Endothelial cell of umbilical vein (primary cell): ENCODE results near the gene C10orf71. TPM values are rescaled to one million over a fixed set of nuclear protein-coding genes. Genes with fewer than 3 reads are reported as not detected.

Source experiments
- BruUV-seq: library from RNA; stranded (reverse); fragments of 400-500 nt; replicated peaks from 2 replicates; lab custom pipeline; 2021; lab: Mats Ljungman, UMichigan
- CTCF ChIA-PET: fragments of 300-600, 350-600 bp; sonication (Branson Sonifier 250); formaldehyde crosslinking; loops from one replicate; lab custom pipeline; 2021; ENCODE audit warnings: antibody characterized with exemption, inconsistent platforms; lab: Charles Lee
- POLR2A ChIA-PET: fragments of 300-600, 350-600 bp; sonication (Branson Sonifier 250); formaldehyde crosslinking; loops from one replicate; lab custom pipeline; 2021; ENCODE audit warnings: antibody characterized with exemption, inconsistent platforms; lab: Charles Lee
- DNase-seq: peaks from one replicate; pipeline ENCODE4 v3.0.0-alpha.2; 2011; ENCODE audit warnings: low read depth, low spot score
- FAIRE-seq: peaks from 2 replicates; lab custom pipeline; 2011; peaks lifted over from hg19 to GRCh38; lab: Jason Lieb, UNC
- H2AFZ ChIP-seq: 2 replicates; pipeline ENCODE4 v1.6.0; 2012; ENCODE audit warnings: low read depth, low read length, control low read depth, inconsistent platforms
- H3K27ac ChIP-seq: 2 replicates; pipeline ENCODE4 v1.5.1; 2011; ENCODE audit warnings: low read depth, mild to moderate bottlenecking, control low read depth, low read length, moderate library complexity; ENCODE audit not compliant: insufficient read depth
- H3K27me3 ChIP-seq, 2 experiments: 2 replicates each; pipeline versions ENCODE4 v1.6.0 to v1.6.1; 2011; ENCODE audit warnings: low read length in 2 of 2, mixed read lengths in 1 of 2; ENCODE audit not compliant: control insufficient read depth in 2 of 2, insufficient read depth in 2 of 2
- H3K36me3 ChIP-seq, 2 experiments: 2 replicates in 1 of 2; 3 replicates in 1 of 2; pipeline ENCODE4 v1.5.1; 2011; ENCODE audit warnings: low read length in 2 of 2, mild to moderate bottlenecking in 1 of 2, moderate library complexity in 1 of 2; ENCODE audit not compliant: control insufficient read depth in 2 of 2, insufficient read depth in 2 of 2; ENCODE audit errors: extremely low read depth in 1 of 2
- H3K4me1 ChIP-seq: 3 replicates; pipeline ENCODE4 v1.5.1; 2011; ENCODE audit warnings: mild to moderate bottlenecking, low read length; ENCODE audit not compliant: control insufficient read depth, insufficient read depth; ENCODE audit errors: extremely low read depth
- H3K4me2 ChIP-seq: 2 replicates; pipeline ENCODE4 v1.6.1; 2011; ENCODE audit warnings: low read length, control low read depth, mixed read lengths; ENCODE audit not compliant: insufficient read depth
- H3K4me3 ChIP-seq, 3 experiments: fragments of 200-600 bp in 1 of 3; sonication (generic), shearing (Covaris generic) in 1 of 3; replicated peaks in 1 of 3; 2 replicates each; pipeline ENCODE4 v1.5.1; 2011 to 2016; ENCODE audit warnings: control low read depth in 3 of 3, low read length in 3 of 3, mild to moderate bottlenecking in 2 of 3, inconsistent platforms in 1 of 3, low read depth in 1 of 3, moderate library complexity in 1 of 3; ENCODE audit not compliant: insufficient read depth in 1 of 3
- H3K79me2 ChIP-seq: 2 replicates; pipeline ENCODE4 v1.6.0; 2012; ENCODE audit warnings: low read length, inconsistent platforms; ENCODE audit not compliant: control insufficient read depth, insufficient read depth
- H3K9ac ChIP-seq: replicated peaks from 2 replicates; pipeline ENCODE3; 2011; ENCODE audit warnings: low read length, control low read depth; ENCODE audit not compliant: insufficient read depth; ENCODE audit errors: extremely low read depth
- H3K9me1 ChIP-seq: replicated peaks from 3 replicates; pipeline ENCODE4 v1.6.0; 2011; ENCODE audit warnings: mild to moderate bottlenecking, low read length; ENCODE audit not compliant: control insufficient read depth, insufficient read depth; ENCODE audit errors: extremely low read depth
- H3K9me3 ChIP-seq: replicated peaks from 2 replicates; pipeline ENCODE4 v1.5.1; 2012; ENCODE audit warnings: low read length, inconsistent platforms; ENCODE audit not compliant: control insufficient read depth, insufficient read depth
- H4K20me1 ChIP-seq: replicated peaks from 2 replicates; pipeline ENCODE3; 2011; ENCODE audit warnings: mild to moderate bottlenecking, low read length; ENCODE audit not compliant: control insufficient read depth, insufficient read depth; ENCODE audit errors: extremely low read depth
- EZH2 ChIP-seq: IDR thresholded peaks from 2 replicates; pipeline ENCODE4 v1.6.1; 2012; ENCODE audit warnings: borderline replicate concordance, low read depth, mild to moderate bottlenecking, moderate library complexity, low read length, inconsistent platforms; ENCODE audit not compliant: severe bottlenecking
- FOS ChIP-seq: IDR thresholded peaks from 2 replicates; pipeline ENCODE4 v1.6.1; 2011; ENCODE audit warnings: mild to moderate bottlenecking, low read length, moderate library complexity, borderline replicate concordance; ENCODE audit not compliant: insufficient read depth
- GATA2 ChIP-seq: IDR thresholded peaks from 2 replicates; pipeline ENCODE4 v1.7.0; 2011; ENCODE audit warnings: low read depth, mild to moderate bottlenecking, moderate library complexity, mixed read lengths, low read length; ENCODE audit not compliant: insufficient read length, insufficient read depth
- JUN ChIP-seq: IDR thresholded peaks from 2 replicates; pipeline ENCODE4 v1.6.1; 2011; ENCODE audit warnings: borderline replicate concordance, low read depth; ENCODE audit not compliant: insufficient read length, insufficient read depth
- MYC ChIP-seq: IDR thresholded peaks from one replicate; pipeline ENCODE4 v1.6.1; 2011; ENCODE audit warnings: mild to moderate bottlenecking, low read depth, low read length
- POLR2A ChIP-seq: IDR thresholded peaks from 2 replicates; pipeline ENCODE4 v1.6.1; 2012; ENCODE audit warnings: low read depth, mild to moderate bottlenecking, control low read depth, low read length
- POLR2AphosphoS5 ChIP-seq: IDR thresholded peaks from 2 replicates; pipeline ENCODE4 v1.6.1; 2012; ENCODE audit warnings: low read depth, mild to moderate bottlenecking, control low read depth, low read length, moderate library complexity; ENCODE audit not compliant: insufficient read depth
- dilution Hi-C: fragments of 300-500 bp; cut with MboI; formaldehyde crosslinking; loops from one replicate; pipeline ENCODE4 v1.15.0; 2019; ENCODE audit warnings: low sequenced_read_pairs; ENCODE audit not compliant: extremely low pct_ligation_motif_present
- intact Hi-C: fragments of 100-400 bp; cut with micrococcal nuclease; formaldehyde crosslinking; loops from one replicate; pipeline ENCODE4 v1.10.0; 2022
- polyA plus RNA-seq, 4 experiments: library from polyadenylated mRNA; depleted of rRNA in 3 of 4; stranded (reverse) in 3 of 4; unstranded in 1 of 4; fragments of >200 nt; gene quantifications; 2 replicates each; pipeline versions ENCODE4 v1.2.1 to v1.2.3, GENCODE V29; 2011 to 2012; ENCODE audit warnings: missing spikeins in 1 of 4
- total RNA-seq: library from RNA; stranded (reverse); gene quantifications from 2 replicates; pipeline ENCODE4 v1.2.3, GENCODE V29; 2021
- TF ChIP-seq, protein P1 (sequence below): IDR thresholded peaks from 2 replicates; pipeline ENCODE4 v1.6.1; 2011; ENCODE audit not compliant: insufficient read depth, insufficient read length
- TF ChIP-seq, protein P2 (sequence below), 2 donors: IDR thresholded peaks; 1 replicate in 1 of 2; 2 replicates in 1 of 2; pipeline ENCODE4 v1.5.1; 2011; ENCODE audit warnings: low read length in 2 of 2, mild to moderate bottlenecking in 2 of 2, moderate library complexity in 2 of 2, control low read depth in 1 of 2, inconsistent platforms in 1 of 2, low read depth in 1 of 2; ENCODE audit not compliant: insufficient read depth in 1 of 2; ENCODE audit errors: extremely low read depth in 1 of 2

The C10orf71 gene
- total and polyA plus RNA-seq, 2 donors (not counting 3 experiments of a cell fraction or from before 2014, with no cell fraction given): not detected

DNA sequence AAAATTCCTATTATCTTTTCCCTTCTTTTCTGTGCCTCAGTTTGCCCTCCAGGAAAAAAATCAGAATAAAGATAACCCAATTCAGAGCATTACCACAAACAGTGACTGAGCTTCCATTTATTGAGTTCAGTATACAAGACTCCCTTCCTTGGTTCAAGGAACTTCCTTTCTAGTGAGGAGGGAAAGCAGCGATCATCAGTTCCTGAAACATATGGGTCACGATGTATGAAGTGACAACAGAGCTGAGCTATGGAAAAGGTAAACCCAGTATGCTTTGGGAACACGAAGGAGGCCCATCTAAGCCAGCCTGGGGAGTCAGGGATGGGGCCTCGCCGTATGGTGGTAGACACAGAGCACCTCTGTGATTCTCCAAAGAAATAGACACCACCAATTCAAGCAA is 15.8 kb downstream of the C10orf71 start:
- Histone ChIP-seq H4K20me1 (no peaks in the 10 kb centered on the region), H3K9me1 (no peaks in the 10 kb centered on the region), H3K4me3 (no peak overlapping the region), H2AFZ (no peak overlapping the region), H3K4me2 (no peak overlapping the region), H3K27ac (no peak overlapping the region), H3K79me2 (no peaks in the 10 kb centered on the region), H3K9me3 (no peaks in the 10 kb centered on the region), H3K9ac (no peak overlapping the region), H3K4me1 (no peaks in the 10 kb centered on the region), H3K27me3 (no peaks in the 10 kb centered on the region), H3K36me3 (no peaks in the 10 kb centered on the region)
- ChIA-PET CTCF (interaction anchor here (0.9 kb wide), 1 partner anchor 9 kb away, joined by 5 read pairs; no protein-coding TSS in a partner anchor), POLR2A (no interaction called here)
- TF ChIP-seq POLR2A: no peak
- no peak for TF ChIP-seq POLR2AphosphoS5
- TF ChIP-seq, protein P1, sequence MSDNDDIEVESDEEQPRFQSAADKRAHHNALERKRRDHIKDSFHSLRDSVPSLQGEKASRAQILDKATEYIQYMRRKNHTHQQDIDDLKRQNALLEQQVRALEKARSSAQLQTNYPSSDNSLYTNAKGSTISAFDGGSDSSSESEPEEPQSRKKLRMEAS: no peak
- TF ChIP-seq GATA2: no peak
- no peak for TF ChIP-seq JUN
- TF ChIP-seq MYC: no peak
- TF ChIP-seq, protein P2, sequence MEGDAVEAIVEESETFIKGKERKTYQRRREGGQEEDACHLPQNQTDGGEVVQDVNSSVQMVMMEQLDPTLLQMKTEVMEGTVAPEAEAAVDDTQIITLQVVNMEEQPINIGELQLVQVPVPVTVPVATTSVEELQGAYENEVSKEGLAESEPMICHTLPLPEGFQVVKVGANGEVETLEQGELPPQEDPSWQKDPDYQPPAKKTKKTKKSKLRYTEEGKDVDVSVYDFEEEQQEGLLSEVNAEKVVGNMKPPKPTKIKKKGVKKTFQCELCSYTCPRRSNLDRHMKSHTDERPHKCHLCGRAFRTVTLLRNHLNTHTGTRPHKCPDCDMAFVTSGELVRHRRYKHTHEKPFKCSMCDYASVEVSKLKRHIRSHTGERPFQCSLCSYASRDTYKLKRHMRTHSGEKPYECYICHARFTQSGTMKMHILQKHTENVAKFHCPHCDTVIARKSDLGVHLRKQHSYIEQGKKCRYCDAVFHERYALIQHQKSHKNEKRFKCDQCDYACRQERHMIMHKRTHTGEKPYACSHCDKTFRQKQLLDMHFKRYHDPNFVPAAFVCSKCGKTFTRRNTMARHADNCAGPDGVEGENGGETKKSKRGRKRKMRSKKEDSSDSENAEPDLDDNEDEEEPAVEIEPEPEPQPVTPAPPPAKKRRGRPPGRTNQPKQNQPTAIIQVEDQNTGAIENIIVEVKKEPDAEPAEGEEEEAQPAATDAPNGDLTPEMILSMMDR (IDR thresholded peaks at IDR 0.05; ENCODE audit: extremely low read depth in 1 of 2, insufficient read depth in 1 of 2, low read depth in 1 of 2, low read length in 2 of 2): no peak
- no peak for TF ChIP-seq EZH2
- no peak for TF ChIP-seq FOS
- DNase-seq: no peak
- no peak for FAIRE-seq
- intact Hi-C loops: no loop called here
- dilution Hi-C loops: no loop called here
- BruUV-seq: no TSS peak
